ENCODE results near the gene ST7.

Gene ST7

DNA sequence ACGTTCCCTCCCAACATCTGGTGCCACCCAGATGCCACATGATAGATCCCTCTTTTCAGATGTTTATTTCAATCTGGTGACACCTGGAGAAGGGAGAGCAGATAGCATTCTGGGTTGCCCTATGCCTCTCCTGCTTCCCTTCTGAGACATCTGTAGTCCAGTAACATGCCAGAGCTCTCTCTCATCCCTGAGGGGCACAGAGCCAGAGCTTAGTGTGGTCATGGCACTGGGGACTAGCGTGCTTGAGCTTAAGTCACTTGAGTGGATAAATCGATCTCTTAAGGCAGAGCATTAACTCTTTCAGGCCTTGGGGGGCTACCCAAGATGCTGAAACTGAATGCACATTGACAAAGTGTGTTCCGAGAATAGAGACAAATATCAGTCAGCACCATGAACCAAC is 321.6 kb downstream of the ST7 start:
- no peak for DNase-seq (ENCODE audit: low spot score)
- TF ChIP-seq, protein P1, sequence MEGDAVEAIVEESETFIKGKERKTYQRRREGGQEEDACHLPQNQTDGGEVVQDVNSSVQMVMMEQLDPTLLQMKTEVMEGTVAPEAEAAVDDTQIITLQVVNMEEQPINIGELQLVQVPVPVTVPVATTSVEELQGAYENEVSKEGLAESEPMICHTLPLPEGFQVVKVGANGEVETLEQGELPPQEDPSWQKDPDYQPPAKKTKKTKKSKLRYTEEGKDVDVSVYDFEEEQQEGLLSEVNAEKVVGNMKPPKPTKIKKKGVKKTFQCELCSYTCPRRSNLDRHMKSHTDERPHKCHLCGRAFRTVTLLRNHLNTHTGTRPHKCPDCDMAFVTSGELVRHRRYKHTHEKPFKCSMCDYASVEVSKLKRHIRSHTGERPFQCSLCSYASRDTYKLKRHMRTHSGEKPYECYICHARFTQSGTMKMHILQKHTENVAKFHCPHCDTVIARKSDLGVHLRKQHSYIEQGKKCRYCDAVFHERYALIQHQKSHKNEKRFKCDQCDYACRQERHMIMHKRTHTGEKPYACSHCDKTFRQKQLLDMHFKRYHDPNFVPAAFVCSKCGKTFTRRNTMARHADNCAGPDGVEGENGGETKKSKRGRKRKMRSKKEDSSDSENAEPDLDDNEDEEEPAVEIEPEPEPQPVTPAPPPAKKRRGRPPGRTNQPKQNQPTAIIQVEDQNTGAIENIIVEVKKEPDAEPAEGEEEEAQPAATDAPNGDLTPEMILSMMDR (IDR thresholded peaks at IDR 0.05) = no peak
- no peak overlapping the region for H3K4me3 ChIP-seq
- no peak overlapping the region for H3K27ac ChIP-seq

DNA sequence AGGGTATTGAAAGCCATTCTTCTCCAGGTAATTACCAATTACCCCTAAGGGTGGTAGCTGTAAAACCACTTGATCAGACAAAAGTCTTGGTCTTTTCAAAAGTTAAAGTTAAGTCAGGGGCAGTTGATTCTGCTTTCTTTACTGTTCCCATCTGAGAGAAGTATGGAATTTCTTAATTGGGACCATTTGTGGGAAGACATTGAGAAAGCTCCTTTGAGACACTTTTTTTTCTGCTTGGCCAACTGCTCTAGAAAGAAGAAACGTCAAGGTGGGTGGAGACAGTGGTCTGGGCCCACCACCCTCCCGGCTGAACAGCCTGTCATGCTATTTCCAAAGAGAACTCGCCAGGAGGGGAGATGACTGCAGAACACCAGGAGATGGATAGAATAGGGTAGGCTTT is 324.3 kb downstream of the ST7 start:
- no peak overlapping the region for H3K4me3 ChIP-seq
- no peak for DNase-seq (ENCODE audit: low spot score)
- H3K27ac ChIP-seq = no peak overlapping the region
- TF ChIP-seq, protein P1 (IDR thresholded peaks at IDR 0.05) = no peak

DNA sequence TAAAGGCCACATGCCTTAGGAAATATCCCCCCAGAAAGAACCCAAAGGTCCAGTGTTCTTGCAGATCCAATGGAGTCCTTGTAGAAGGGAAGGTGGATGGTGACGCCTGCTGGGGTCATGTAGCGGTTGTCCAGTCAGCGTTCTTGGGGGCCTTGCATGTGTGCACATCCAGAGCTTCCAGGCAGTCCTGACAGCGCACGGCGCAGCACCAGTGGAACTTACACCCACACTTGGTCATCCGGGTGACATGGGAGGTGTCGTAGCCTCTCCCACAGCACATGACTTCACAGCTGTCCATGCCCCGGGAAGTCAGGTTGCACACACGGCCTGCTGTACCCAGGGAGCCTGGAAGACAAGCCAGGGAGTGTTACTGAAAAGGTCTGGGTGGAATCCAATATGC is 324.7 kb downstream of the ST7 start:
- DNase-seq (ENCODE audit: low spot score) = no peak
- TF ChIP-seq, protein P1 (IDR thresholded peaks at IDR 0.05) = no peak
- Histone ChIP-seq H3K27ac (no peak overlapping the region), H3K4me3 (no peak overlapping the region)

- no peak overlapping the region for H3K27ac ChIP-seq
- TF ChIP-seq, protein P1 (IDR thresholded peaks at IDR 0.05) = no peak
- no peak for DNase-seq (ENCODE audit: low spot score)
- H3K4me3 ChIP-seq = no peak overlapping the region
These were observed 325.9 kb downstream of the ST7 start for GRCh38 chr7:117279203-117279602.
